HFFc6 (cell line): Measurements from ENCODE around the gene HDAC3. TPM values are rescaled to one million over a fixed set of nuclear protein-coding genes. Genes with fewer than 3 reads are reported as not detected.

ENCODE experiments used
- DNase-seq: peaks from one replicate; pipeline ENCODE4 v3.0.0-alpha.2; 2018
- H3K27ac Mint-ChIP-seq: 2 replicates; pipeline ENCODE4 v1.8.0; 2020; ENCODE audit warnings: mild to moderate bottlenecking, mixed read lengths
- H3K27me3 Mint-ChIP-seq: 2 replicates; pipeline ENCODE4 v1.8.0; 2021; ENCODE audit warnings: mild to moderate bottlenecking, moderate library complexity, mixed read lengths; ENCODE audit not compliant: insufficient read depth
- H3K36me3 Mint-ChIP-seq: 2 replicates; pipeline ENCODE4 v1.8.0; 2021; ENCODE audit warnings: low read depth, mixed read lengths
- H3K4me1 Mint-ChIP-seq: 2 replicates; pipeline ENCODE4 v1.8.0; 2020; ENCODE audit warnings: low read depth, mixed read lengths
- H3K4me3 Mint-ChIP-seq: 2 replicates; pipeline ENCODE4 v1.8.0; 2020; ENCODE audit warnings: mild to moderate bottlenecking, moderate library complexity, mixed read lengths
- H3K9me3 Mint-ChIP-seq: 2 replicates; pipeline ENCODE4 v1.8.0; 2020; ENCODE audit warnings: mild to moderate bottlenecking, mixed read lengths
- total RNA-seq, 6 experiments: library from RNA; stranded (reverse); fragmentation: NEBNext Ultra II Directional; extraction: Animal tissue kit (Norgen Biotek cat#: 25700); gene quantifications; 2 replicates in 1 of 6; 3 replicates in 5 of 6; pipeline ENCODE4 v1.2.3, GENCODE V29; 2021
- TF ChIP-seq, protein P1 (sequence below): fragments of 200-600 bp; sonication (generic); IDR thresholded peaks from 2 replicates; pipeline ENCODE4 v1.5.0; 2021; ENCODE audit warnings: antibody characterized with exemption, mild to moderate bottlenecking

The HDAC3 gene
- total RNA-seq, 6 experiments from 2014 or later: 52.1 to 63.7 (median 55.1) TPM

- Mint-ChIP-seq H3K36me3 (peaks cover 5% of the 10 kb centered on the region; the same call in 1 of the 2 replicates), H3K27me3 (no peaks in the 10 kb centered on the region; the same call in 1 of the 2 replicates), H3K27ac (peak overlapping the region; percentile 44), H3K4me3 (no peak overlapping the region), H3K4me1 (peaks cover 73% of the 10 kb centered on the region), H3K9me3 (no peaks in the 10 kb centered on the region)
- TF ChIP-seq, protein P1, sequence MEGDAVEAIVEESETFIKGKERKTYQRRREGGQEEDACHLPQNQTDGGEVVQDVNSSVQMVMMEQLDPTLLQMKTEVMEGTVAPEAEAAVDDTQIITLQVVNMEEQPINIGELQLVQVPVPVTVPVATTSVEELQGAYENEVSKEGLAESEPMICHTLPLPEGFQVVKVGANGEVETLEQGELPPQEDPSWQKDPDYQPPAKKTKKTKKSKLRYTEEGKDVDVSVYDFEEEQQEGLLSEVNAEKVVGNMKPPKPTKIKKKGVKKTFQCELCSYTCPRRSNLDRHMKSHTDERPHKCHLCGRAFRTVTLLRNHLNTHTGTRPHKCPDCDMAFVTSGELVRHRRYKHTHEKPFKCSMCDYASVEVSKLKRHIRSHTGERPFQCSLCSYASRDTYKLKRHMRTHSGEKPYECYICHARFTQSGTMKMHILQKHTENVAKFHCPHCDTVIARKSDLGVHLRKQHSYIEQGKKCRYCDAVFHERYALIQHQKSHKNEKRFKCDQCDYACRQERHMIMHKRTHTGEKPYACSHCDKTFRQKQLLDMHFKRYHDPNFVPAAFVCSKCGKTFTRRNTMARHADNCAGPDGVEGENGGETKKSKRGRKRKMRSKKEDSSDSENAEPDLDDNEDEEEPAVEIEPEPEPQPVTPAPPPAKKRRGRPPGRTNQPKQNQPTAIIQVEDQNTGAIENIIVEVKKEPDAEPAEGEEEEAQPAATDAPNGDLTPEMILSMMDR: no peak
- DNase-seq: no peak
Observed at GRCh38 chr5:141608557-141608956, 28.1 kb downstream of the HDAC3 start.

DNA sequence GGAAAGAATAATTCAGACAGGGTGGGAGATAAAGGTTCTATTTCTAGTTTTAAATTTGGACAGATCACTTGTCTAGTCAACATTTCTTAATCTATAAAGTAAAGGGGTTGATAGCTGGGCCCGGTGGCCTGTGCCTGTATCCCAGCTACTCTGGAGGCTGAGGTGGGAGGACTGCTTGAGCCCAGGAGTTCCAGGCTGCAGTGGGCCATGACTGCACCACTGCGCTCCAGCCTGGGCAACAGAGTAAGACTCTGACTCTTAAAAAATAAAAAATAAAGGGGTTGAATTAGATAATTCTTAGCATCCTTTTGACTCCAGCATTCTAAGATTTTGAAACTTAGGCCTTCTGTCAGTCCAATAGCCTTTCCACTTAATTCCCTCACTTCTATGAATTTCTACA, 28.6 kb downstream of the HDAC3 start:
- Mint-ChIP-seq H3K27me3 (no peaks in the 10 kb centered on the region), H3K9me3 (no peaks in the 10 kb centered on the region), H3K4me1 (peaks cover 70% of the 10 kb centered on the region), H3K36me3 (peaks cover 5% of the 10 kb centered on the region; the same call in 1 of the 2 replicates), H3K4me3 (no peak overlapping the region), H3K27ac (peak overlapping the region; percentile 98)
- DNase-seq: no peak
- TF ChIP-seq, protein P1: no peak

- peak overlapping the region; percentile 98 for H3K27ac Mint-ChIP-seq
- H3K27me3 Mint-ChIP-seq: no peaks in the 10 kb centered on the region
- peaks cover 67% of the 10 kb centered on the region for H3K4me1 Mint-ChIP-seq
- H3K4me3 Mint-ChIP-seq: peak overlapping the region; percentile 70
- DNase-seq: peak; percentile 63
- H3K36me3 Mint-ChIP-seq: no peaks in the 10 kb centered on the region
- TF ChIP-seq, protein P1: no peak
- H3K9me3 Mint-ChIP-seq: no peaks in the 10 kb centered on the region
Observed at GRCh38 chr5:141605523-141606277, 30.9 kb downstream of the HDAC3 start.

DNA sequence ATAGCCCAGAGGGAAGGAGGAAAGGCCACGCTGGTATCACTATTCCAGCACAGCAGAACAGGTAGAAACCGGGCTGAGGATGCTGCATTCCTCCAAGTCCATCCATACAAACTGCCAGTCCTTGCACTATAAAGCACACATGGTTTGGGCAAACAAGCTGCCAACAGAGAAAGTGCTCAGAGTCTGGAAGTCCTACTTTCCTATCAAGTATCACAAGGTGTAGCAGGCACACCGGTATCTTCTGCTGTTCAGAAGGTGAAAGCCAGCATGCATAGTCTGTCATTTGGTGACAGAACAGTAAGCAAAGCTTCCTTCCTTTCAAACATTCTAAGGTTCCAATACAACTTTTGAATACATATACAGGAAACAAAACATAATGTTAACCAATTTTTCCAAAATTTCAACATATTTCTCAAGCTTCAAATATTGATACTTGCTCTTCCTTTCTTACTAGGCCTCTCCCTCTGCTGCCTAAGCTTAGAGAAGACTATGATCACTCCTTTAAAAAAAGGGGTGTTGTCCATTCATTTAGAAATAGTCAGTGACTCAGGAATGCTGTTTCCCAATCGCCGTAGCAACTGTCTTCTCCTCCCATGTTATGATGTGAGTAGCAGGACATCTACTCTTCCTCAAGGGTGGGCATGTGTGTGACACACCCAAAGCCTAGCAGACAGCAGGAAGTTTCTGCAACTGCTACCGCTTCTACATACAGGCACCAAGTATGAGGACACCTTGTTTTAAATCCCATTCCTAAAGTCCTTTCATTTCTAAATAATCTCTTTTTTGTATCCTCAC, 32.5 kb downstream of the HDAC3 start:
- H3K4me1 Mint-ChIP-seq: peaks cover 76% of the 10 kb centered on the region
- TF ChIP-seq, protein P1: no peak
- no peaks in the 10 kb centered on the region for H3K27me3 Mint-ChIP-seq
- DNase-seq: peak; percentile 97
- H3K9me3 Mint-ChIP-seq: no peaks in the 10 kb centered on the region
- peak overlapping the region; percentile 98 for H3K27ac Mint-ChIP-seq
- no peaks in the 10 kb centered on the region for H3K36me3 Mint-ChIP-seq
- H3K4me3 Mint-ChIP-seq: peak overlapping the region; percentile 82

GRCh38 chr5:141602606-141603005, 34.0 kb downstream of the HDAC3 start:
- Mint-ChIP-seq H3K4me3 (no peak overlapping the region), H3K27me3 (no peaks in the 10 kb centered on the region), H3K36me3 (no peaks in the 10 kb centered on the region), H3K4me1 (peaks cover 79% of the 10 kb centered on the region), H3K27ac (peak overlapping the region; percentile 98), H3K9me3 (no peaks in the 10 kb centered on the region)
- TF ChIP-seq, protein P1: no peak
- no peak for DNase-seq
